Amniotic epithelial cell (primary cell): ENCODE measurements around the gene ZNF524.

Experiments used
- DNase-seq: peaks from one replicate; pipeline ENCODE4 v3.0.0-alpha.2; 2010; ENCODE audit warnings: low read depth

Gene ZNF524

DNA sequence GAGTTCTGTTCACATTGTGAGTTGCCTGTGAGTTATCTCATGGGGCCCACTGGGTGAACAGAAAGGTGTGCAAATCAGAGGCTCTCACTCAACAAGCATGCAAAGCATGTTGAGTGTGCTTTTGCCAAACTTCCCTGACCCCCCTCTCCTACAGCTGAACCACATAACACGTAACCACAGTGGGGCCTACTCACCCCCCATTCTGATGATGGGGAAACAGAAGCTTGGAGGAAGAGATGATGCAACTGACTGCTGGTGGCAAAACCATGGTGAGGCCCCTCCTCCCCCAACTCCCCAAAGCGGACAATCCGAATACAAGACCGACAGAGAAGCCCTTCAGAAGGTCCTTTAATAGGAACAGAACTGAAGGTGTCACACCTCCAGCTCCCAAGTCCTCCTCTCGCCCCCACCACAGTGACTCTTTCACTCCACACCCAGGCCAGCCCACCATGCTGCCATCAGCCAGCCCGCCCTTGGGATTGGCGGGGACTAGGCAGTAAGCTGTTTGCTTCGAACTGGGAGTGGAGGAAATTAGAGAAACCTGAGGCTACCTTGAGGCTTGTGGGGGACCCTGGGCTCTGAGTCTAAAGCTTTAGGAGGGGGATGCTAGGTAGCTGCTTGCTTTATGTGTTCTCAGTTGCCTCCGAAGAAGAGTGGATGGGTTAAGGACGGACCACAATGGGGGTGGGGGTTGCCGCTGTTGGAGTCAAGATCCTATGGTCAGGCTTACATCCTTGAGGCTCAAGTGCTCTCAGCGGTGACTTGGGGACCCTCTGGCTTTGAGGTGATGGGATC lies 20.5 kb downstream of the ZNF524 start:
- DNase-seq: peak; percentile 92

- no peak for DNase-seq
Observed at GRCh38 chr19:55621205-55621672, 21.2 kb downstream of the ZNF524 start.

- no peak for DNase-seq
Observed at GRCh38 chr19:55621673-55622231, 21.7 kb downstream of the ZNF524 start.

- DNase-seq: no peak
Observed at GRCh38 chr19:55622242-55622969, 22.3 kb downstream of the ZNF524 start.

DNA sequence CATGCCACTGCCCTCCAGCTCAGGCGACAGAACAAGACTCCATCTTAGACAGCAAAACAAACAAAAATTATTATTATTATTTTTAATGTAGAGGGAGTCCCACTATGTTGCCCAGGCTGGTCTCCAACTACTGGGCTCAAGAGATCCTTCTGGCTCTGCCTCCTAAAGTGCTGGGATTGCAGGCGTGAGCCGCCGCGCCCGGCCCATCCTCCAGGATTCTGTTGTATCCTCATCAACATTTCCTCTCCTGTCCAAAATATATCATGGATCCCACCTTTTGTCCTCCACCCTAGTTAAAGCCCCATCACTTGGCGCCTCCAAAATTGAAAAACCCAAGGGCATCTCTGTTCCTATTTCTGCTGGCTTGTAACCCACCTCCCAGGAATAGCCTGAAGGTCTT lies 23.0 kb downstream of the ZNF524 start:
- DNase-seq: no peak

DNA sequence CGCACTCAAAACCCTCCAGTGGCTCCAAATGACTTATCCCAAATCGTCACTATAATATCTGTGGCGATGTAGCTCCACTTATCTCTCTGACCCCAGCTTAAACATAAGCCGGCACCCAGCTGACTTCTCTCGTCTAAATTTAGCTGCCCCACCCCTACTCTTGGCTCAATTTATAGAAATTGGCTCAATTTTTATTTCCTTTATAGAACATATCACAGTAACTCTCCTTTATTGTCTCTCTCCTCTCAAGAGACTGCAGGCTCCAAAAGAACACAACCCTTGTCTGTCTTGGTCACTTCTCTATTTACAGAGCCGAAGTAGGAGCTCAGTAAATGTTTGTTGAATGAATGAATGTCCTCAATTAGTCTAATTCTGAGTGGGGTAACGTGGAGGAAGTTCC lies 23.5 kb downstream of the ZNF524 start:
- no peak for DNase-seq

DNA sequence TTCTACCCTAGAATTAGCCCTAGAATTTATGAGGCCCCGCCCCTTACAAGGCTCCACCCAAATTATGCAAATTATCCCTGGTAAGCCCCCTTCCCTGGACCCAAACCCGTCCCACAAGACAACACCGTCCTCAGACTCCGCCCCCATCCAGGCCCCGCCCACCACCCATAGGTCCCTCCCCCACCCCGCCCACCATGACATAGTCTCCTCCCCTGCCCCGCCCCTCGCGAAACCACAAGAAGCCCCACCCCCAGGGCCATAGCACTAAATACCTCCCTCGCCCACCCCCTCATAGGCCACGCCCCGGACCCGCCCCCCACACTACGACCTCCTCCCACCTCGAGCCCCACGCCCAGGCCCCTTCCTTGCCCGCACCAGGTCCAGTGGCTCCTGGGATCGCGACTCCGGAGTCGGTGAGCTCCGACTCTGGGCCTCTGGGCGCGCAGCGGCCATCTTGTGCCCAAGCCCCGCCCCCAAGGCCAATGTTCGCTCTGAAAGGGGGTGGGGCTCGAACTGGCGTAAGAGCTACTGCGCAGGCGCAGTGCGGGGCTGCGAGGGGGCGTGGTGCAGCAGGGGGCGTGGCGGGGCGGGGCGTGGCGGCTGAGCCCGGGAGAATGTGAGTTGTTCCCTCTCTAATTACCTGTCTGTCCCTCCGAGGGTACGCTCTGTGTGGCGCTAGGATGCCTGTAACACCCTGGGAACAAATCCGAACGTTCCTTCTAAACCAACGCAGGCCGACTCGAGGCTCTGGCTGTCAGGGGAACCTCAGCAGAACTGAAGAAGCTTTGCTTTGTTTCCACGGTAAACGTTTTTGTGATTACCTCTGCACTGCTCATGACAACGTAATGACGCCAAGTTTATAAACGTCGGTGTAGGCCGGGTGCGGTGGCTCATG lies 24.3 kb downstream of the ZNF524 start, which contains the start of gene ZNF784:
TSS of gene ZNF784 (minus strand) at position 458 of the 895 bp plus-strand sequence. CDS start at position 453, 5 bp downstream.
- DNase-seq: peak; percentile 77

GRCh38 chr19:55625004-55625326 lies 24.9 kb downstream of the ZNF524 start:
- DNase-seq: no peak

- no peak for DNase-seq
Observed at GRCh38 chr19:55626350-55626749, 26.3 kb downstream of the ZNF524 start.

GRCh38 chr19:55632463-55632834 lies 32.4 kb downstream of the ZNF524 start:
- DNase-seq: peak; percentile 94

- DNase-seq: peak; percentile 64
Observed at GRCh38 chr19:55633861-55634260, 33.8 kb downstream of the ZNF524 start.

DNA sequence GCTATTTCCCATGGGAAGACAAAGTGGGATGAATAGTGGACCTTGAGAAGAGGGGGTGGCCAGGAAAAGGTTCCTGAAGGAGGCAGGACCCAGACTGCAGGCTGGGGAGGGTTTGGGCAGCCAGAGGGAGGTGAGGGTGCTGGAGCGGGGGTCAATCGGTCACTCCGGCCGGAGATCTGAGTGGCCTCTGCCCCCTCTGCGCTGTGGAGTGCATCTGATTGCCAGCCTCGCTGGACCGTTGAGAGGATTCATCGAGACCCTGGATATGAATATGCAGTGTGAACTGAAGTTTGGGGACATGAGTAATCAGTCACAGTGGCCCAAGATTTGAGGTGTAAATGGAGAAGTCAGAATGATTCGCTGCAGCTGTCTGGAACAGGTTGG lies 35.2 kb downstream of the ZNF524 start:
- no peak for DNase-seq

DNA sequence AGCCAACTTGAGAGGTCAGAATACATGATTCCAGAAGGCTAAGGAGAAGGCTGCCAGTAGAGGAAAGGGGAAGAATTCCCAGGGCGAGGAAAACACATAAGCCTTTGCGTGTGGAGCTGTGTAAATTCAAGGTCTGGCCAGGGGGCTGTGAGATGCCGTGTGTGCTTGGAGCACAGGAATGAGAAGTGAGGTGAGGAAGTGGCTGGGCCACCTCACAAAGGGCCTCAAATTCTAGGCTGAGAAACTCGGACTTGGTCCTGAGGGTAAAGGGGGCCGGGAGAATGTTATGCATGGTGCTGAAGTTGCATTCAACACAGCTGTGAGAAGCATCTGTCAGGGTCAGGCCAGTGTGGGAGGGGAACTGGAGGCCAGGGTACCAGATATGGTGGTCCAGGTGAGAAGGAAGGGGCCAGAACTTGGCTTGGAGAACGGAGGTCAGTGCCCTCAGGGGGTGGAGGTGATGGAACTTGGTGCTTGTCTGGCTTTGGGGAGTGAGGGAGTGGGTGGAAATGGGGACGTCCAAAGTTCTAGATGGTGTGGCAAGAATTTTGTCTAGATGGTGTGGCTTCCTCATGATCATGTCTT lies 35.9 kb downstream of the ZNF524 start:
- no peak for DNase-seq

DNA sequence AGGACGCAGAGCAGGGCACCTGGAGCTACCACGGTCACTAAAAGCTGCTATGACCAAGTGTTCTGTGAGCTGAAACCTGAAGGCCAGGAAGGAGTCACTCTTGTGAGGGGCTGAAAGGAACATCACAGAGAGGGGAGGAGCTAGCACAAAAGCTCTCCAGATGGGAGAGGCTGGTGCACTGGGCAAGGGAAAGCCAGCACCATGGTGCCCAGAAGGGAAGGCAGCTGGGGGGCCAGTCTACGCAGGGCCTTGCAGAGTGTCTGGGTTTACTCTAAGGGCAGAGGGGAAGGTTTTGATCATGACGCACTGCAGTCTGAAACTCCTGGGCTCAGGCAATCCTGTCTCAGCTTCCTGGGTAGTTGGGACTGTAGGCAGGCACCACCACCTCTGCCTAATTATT lies 36.6 kb downstream of the ZNF524 start:
- no peak for DNase-seq

- DNase-seq: no peak
Observed at GRCh38 chr19:55637534-55637933, 37.4 kb downstream of the ZNF524 start.

- peak; percentile 33 for DNase-seq
Observed at GRCh38 chr19:55638864-55639359, 38.8 kb downstream of the ZNF524 start.

- DNase-seq: peak; percentile 73
Observed at GRCh38 chr19:55640043-55640576, 40.0 kb downstream of the ZNF524 start.

DNA sequence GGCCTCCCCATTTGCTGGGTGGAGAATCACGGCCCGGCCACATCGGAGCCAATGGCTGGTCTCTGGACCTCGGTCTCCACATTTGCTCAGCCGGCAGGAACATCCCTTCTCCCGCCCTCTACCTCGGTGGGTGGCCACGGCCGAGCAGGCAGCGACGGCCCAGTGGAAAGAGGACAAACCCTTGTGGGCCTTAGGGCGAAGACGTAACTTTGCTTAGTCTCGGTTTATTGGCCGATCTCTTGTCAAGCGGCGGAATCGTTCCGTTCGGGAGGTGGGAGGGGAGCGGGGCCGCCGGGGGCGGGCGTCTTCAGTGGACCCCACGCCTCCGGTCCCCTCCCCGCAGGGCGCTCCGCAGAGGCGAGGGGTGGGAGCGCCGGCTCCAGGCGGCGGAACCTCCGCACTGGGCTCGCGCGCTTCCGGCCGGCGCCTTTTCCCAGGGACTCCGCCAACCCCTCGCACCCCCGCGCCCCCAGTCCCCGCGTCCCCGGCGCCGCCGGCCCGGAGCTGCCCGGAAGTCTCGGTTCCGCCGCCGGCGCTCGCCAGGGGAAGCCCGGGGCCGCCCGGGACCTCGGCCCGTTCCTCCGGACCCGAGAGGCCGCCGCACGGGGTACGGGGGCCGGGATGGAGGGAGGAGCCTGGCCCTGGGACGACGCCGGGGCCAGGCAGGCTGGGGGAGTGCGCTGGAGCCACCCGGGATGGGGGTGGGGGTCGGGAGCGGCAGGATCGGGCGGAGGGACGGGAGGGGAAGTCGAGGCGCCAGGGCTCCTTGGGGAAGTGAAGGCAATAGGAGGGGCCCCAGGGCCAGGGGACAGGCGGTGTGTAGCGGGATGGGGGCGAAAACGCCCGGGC lies 40.7 kb downstream of the ZNF524 start, which contains the start of gene ZNF580:
TSS of gene ZNF580 (plus strand) at position 426 of the 849 bp plus-strand sequence. CDS start 1,507 bp downstream, outside the sequence.
- DNase-seq: peak; percentile 85

GRCh38 chr19:55641426-55642152 lies 41.5 kb downstream of the ZNF524 start:
- peak; percentile 49 for DNase-seq
